ENCODE measurements around the gene KRT74.

DNA sequence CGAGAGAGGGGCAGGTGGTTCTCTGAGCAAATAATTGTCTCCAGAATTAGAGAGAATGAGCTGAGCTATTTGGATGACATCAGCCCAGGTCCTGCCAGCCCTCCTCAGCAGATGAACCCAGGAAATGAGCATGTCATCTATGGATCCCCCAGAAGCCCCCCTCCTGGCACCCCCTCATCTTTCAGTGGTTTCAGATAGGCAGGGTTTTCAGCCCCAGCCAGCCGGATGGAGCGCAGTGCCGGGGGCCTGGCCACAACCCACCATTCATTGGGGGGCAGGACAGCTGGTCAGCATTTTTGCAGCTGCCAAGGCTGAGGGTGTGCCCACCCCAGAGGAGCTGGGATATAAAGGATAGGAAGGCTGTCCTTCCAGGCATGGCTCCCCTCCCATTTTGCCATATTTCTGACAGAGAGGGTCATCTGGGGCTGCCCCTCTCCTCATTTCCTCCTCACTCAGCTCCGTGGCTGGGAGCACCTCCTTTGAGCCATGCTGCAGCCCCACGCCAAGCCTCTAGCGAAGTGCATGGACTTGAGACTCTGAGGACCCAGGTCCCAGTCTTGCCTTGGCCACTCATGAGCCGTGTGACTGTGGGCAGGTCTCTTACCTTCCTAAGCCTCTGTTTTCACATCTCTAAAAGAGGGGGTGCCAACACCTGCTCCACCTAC lies 14.7 kb downstream of the KRT74 start:
- TF ChIP-seq EZH2 (IDR thresholded peaks at IDR 0.05) = no peak
- no peak for TF ChIP-seq POLR2AphosphoS5 (IDR thresholded peaks at IDR 0.05; ENCODE audit: borderline replicate concordance, low read depth, low read length)
- TF ChIP-seq FOXP2 (optimal IDR thresholded peaks at IDR 0.05; ENCODE audit: control extremely low read depth, extremely low read length, insufficient read depth) = no peak

Measured in SK-N-MC (cell line).